GM23338 (cell line): Measurements from ENCODE around the gene GNAT2. TPM values are rescaled to one million over a fixed set of nuclear protein-coding genes. Genes with fewer than 3 reads are reported as not detected.

Experiments
- ATAC-seq: fragments of 200-7000 bp; cut with Tn5 transposase; 3 replicates; pipeline ENCODE4 v1.9.1; 2020
- DNase-seq: peaks from one replicate; pipeline ENCODE4 v3.0.0-alpha.2; 2015; ENCODE audit warnings: low spot score
- H2AFZ ChIP-seq: fragments of 200-600 bp; sonication (generic); 2 replicates; pipeline ENCODE4 v1.8.0; 2016; ENCODE audit warnings: antibody characterized with exemption, mild to moderate bottlenecking, moderate library complexity
- H3F3A ChIP-seq: fragments of 200-600 bp; sonication (generic); replicated peaks from 2 replicates; pipeline ENCODE4 v1.8.0; 2017; ENCODE audit warnings: antibody characterized with exemption, mixed run types, low read depth
- H3K27ac ChIP-seq: fragments of 200-600 bp; sonication (generic); 2 replicates; pipeline ENCODE4 v1.6.1; 2016; ENCODE audit warnings: low read depth
- H3K27me3 ChIP-seq: fragments of 200-600 bp; sonication (generic); 2 replicates; pipeline ENCODE4 v1.8.0; 2016; ENCODE audit warnings: mild to moderate bottlenecking, mixed run types, moderate library complexity; ENCODE audit not compliant: insufficient read depth
- H3K36me3 ChIP-seq: fragments of 200-600 bp; sonication (generic); 2 replicates; pipeline ENCODE4 v1.8.0; 2016; ENCODE audit warnings: mild to moderate bottlenecking; ENCODE audit not compliant: insufficient read depth
- H3K4me1 ChIP-seq: fragments of 200-600 bp; sonication (generic); 2 replicates; pipeline ENCODE4 v1.8.0; 2016; ENCODE audit warnings: mild to moderate bottlenecking, moderate library complexity; ENCODE audit not compliant: insufficient read depth
- H3K4me2 ChIP-seq: fragments of 200-600 bp; sonication (generic); 2 replicates; pipeline ENCODE4 v1.7.1; 2017; ENCODE audit warnings: mixed run types
- H3K4me3 ChIP-seq: fragments of 200-600 bp; sonication (generic); 2 replicates; pipeline ENCODE4 v1.6.1; 2016; ENCODE audit warnings: mixed run types
- H3K79me2 ChIP-seq: fragments of 200-600 bp; sonication (generic); replicated peaks from 2 replicates; pipeline ENCODE4 v1.8.0; 2017; ENCODE audit warnings: mild to moderate bottlenecking; ENCODE audit not compliant: insufficient read depth
- H3K9me2 ChIP-seq: fragments of 200-600 bp; sonication (generic); 2 replicates; pipeline ENCODE4 v1.8.0; 2017; ENCODE audit not compliant: insufficient read depth
- H4K20me1 ChIP-seq: fragments of 200-600 bp; sonication (generic); replicated peaks from 2 replicates; pipeline ENCODE4 v1.8.0; 2017; ENCODE audit warnings: mild to moderate bottlenecking; ENCODE audit not compliant: insufficient read depth
- H3K27ac Mint-ChIP-seq: 2 replicates; pipeline ENCODE4 v1.8.0; 2020; ENCODE audit warnings: inconsistent platforms, mild to moderate bottlenecking, moderate library complexity, mixed read lengths
- H3K27me3 Mint-ChIP-seq: 3 replicates; pipeline ENCODE4 v1.8.0; 2022; ENCODE audit warnings: low read depth, mild to moderate bottlenecking, moderate library complexity, mixed read lengths, inconsistent platforms; ENCODE audit not compliant: insufficient read depth, poor library complexity
- H3K36me3 Mint-ChIP-seq: 3 replicates; pipeline ENCODE4 v1.8.0; 2021; ENCODE audit warnings: low read depth, mild to moderate bottlenecking, inconsistent platforms, moderate library complexity, mixed read lengths
- H3K4me1 Mint-ChIP-seq: 3 replicates; pipeline ENCODE4 v1.8.0; 2020; ENCODE audit warnings: mild to moderate bottlenecking, inconsistent platforms, mixed read lengths
- H3K4me3 Mint-ChIP-seq: 3 replicates; pipeline ENCODE4 v1.8.0; 2021; ENCODE audit warnings: moderate library complexity, mild to moderate bottlenecking, inconsistent platforms, mixed read lengths
- H3K9me3 Mint-ChIP-seq: 3 replicates; pipeline ENCODE4 v1.8.0; 2020; ENCODE audit warnings: moderate library complexity, mild to moderate bottlenecking, inconsistent platforms, mixed read lengths
- CREB1 ChIP-seq: fragments of 250-450 bp; sonication (Bioruptor Pico); IDR thresholded peaks from 2 replicates; pipeline ENCODE4 v1.5.0; 2020; ENCODE audit warnings: low read depth, mild to moderate bottlenecking, moderate library complexity
- CTCF ChIP-seq, 2 experiments: fragments of 200-600 bp in 1 of 2; sonication (generic) in 1 of 2; conservative IDR thresholded peaks; 2 replicates each; pipeline versions ENCODE4 v1.5.1 to v1.6.1; 2016 to 2017; ENCODE audit warnings: antibody characterized with exemption in 2 of 2, low read depth in 2 of 2, mild to moderate bottlenecking in 2 of 2, moderate library complexity in 1 of 2
- EZH2 ChIP-seq: fragments of 200-600 bp; sonication (generic); IDR thresholded peaks from one replicate; pipeline ENCODE4 v1.8.0; 2017; ENCODE audit warnings: antibody characterized with exemption, mild to moderate bottlenecking, low read depth; ENCODE audit not compliant: unreplicated experiment
- JUNB ChIP-seq: IDR thresholded peaks from one replicate; pipeline ENCODE4 v1.6.1; 2016; ENCODE audit warnings: antibody characterized with exemption; ENCODE audit not compliant: unreplicated experiment
- NANOG ChIP-seq: IDR thresholded peaks from 2 replicates; pipeline ENCODE4 v1.6.1; 2016; ENCODE audit warnings: antibody characterized with exemption, borderline replicate concordance
- POLR2AphosphoS5 ChIP-seq: IDR thresholded peaks from 2 replicates; pipeline ENCODE4 v1.6.1; 2016; ENCODE audit warnings: antibody characterized with exemption, low read depth
- ZNF114 ChIP-seq: fragments of 250-450 bp; sonication (Bioruptor Pico); IDR thresholded peaks from 2 replicates; pipeline ENCODE4 v1.5.0; 2020; ENCODE audit warnings: mild to moderate bottlenecking, moderate library complexity
- ZNF331 ChIP-seq: fragments of 250-450 bp; sonication (Bioruptor Pico); IDR thresholded peaks from 2 replicates; pipeline ENCODE4 v1.5.0; 2020; ENCODE audit warnings: low read depth, mild to moderate bottlenecking, moderate library complexity
- ZNF462 ChIP-seq: fragments of 250-450 bp; sonication (Bioruptor Pico); IDR thresholded peaks from 2 replicates; pipeline ENCODE4 v1.5.0; 2020; ENCODE audit warnings: mild to moderate bottlenecking, moderate library complexity
- polyA plus RNA-seq: library from polyadenylated mRNA; unstranded; fragments of >200 nt; fragmentation: Nextera tagmentation; extraction: Ambion mirVana; gene quantifications from 2 replicates; pipeline ENCODE4 v1.2.1, GENCODE V29; 2016
- total RNA-seq: library from RNA; depleted of rRNA; stranded (reverse); fragments of >200 nt; shearing (Covaris generic); gene quantifications from 2 replicates; pipeline ENCODE4 v1.2.3, GENCODE V29; 2014

The GNAT2 gene
- total and polyA plus RNA-seq, 2 experiments from 2014 or later, result 0.21 TPM; not detected in 1

DNA sequence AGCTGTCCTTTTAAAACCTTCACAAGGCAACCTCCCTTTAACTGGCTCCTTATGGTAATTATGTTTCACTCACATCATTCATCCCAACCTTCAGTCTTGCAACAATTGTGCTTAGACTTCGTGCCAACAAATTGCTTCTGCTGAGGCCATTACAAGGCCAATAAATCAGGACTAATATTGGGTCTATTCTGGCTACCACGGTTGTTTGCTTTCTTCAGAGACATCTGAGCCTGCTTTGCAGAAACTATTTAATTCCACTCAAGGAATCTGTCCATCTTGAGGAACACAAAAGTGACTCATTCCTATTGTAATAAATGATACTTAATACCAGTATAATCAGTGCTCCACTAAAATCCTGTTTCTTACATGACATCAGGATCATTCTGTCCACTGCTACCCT is 33.9 kb upstream of the GNAT2 start (continued):
- TF ChIP-seq POLR2AphosphoS5 (no peak), ZNF462 (no peak)

DNA sequence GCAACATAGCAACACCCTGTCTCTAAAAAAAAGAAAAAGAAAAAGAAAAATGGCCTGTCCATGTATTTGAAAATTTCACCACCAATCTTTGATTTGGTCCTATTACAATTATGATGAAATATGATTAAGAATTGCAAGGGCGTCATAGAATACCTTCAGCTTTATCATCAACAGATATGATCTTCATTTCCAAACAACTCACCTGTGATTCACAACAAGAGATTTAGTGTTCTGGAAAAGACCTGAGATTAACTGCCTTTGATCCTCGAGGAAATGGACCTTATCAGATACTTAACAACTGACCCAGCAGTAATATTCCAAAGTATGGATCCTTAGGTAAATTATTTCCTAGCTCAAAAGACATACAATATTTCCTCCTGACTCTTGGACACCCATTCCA is 33.0 kb upstream of the GNAT2 start:
- Histone ChIP-seq H3K36me3 (no peaks in the 10 kb centered on the region), H3K27ac (no peak overlapping the region), H3K4me3 (no peak overlapping the region), H3K4me2 (no peak overlapping the region), H2AFZ (no peak overlapping the region), H3F3A (peaks cover 6% of the 10 kb centered on the region), H3K79me2 (no peaks in the 10 kb centered on the region), H3K9me2 (no peaks in the 10 kb centered on the region), H3K27me3 (peaks cover 18% of the 10 kb centered on the region), H4K20me1 (no peaks in the 10 kb centered on the region; the same call in 1 of the 2 replicates), H3K4me1 (peaks cover 10% of the 10 kb centered on the region; the same call in 1 of the 2 replicates)
- DNase-seq (no peak), ATAC-seq (no peak)
- no peak overlapping the region for H3K27ac Mint-ChIP-seq
- H3K27me3 Mint-ChIP-seq, result peaks cover 5% of the 10 kb centered on the region
- H3K4me3 Mint-ChIP-seq, result no peak overlapping the region
- no peaks in the 10 kb centered on the region for H3K9me3 Mint-ChIP-seq
- no peaks in the 10 kb centered on the region for H3K36me3 Mint-ChIP-seq
- H3K4me1 Mint-ChIP-seq, result peaks cover 11% of the 10 kb centered on the region
- TF ChIP-seq CREB1 (CRISPR knock-in tag) (no peak), CTCF (conservative IDR thresholded peaks at IDR 0.05; ENCODE audit: low read depth in 2 of 2) (no peak), JUNB (no peak), ZNF331 (no peak), ZNF114 (CRISPR knock-in tag) (no peak), NANOG (no peak), ZNF462 (no peak), EZH2 (no peak)
